HCT116 (cell line): Measurements from ENCODE around the gene FCMR. TPM values are rescaled to one million over a fixed set of nuclear protein-coding genes. Genes with fewer than 3 reads are reported as not detected.

Experiments used
- ATAC-seq: fragments of 200-7000 bp; cut with Tn5 transposase; 2 replicates; pipeline ENCODE4 v1.9.1; 2020; ENCODE audit warnings: mild to moderate bottlenecking, moderate library complexity
- BruUV-seq: library from RNA; stranded (reverse); fragments of 400-500 nt; replicated peaks from 2 replicates; lab custom pipeline; 2021; lab: Mats Ljungman, UMichigan
- CTCF ChIA-PET: fragments of 300-600 bp; sonication (Branson Sonifier 250); formaldehyde crosslinking; loops from one replicate; lab custom pipeline; 2021; ENCODE audit warnings: antibody characterized with exemption; lab: Charles Lee
- POLR2A ChIA-PET: fragments of 300-600, 350-600 bp; sonication (Branson Sonifier 250); formaldehyde crosslinking; loops from one replicate; lab custom pipeline; 2021; ENCODE audit warnings: antibody characterized with exemption; lab: Charles Lee
- RAD21 ChIA-PET, 2 experiments: fragments of 300-600 bp; sonication (Branson Sonifier 250); formaldehyde crosslinking; loops; one replicate each; lab custom pipeline; 2023; ENCODE audit warnings: low total read pairs in 2 of 2; ENCODE audit not compliant: uncharacterized antibody in 2 of 2, unreplicated experiment in 2 of 2, low non-redundant PET in 1 of 2; lab: Charles Lee
- DNase-seq: peaks from one replicate; pipeline ENCODE4 v3.0.0-alpha.2; 2010; ENCODE audit warnings: low read depth, low spot score
- H2AFZ ChIP-seq: fragments of 200-600 bp; shearing (Covaris generic), sonication (generic); 2 replicates; pipeline ENCODE4 v1.6.1; 2017; ENCODE audit warnings: low read depth, mixed run types, mixed read lengths, antibody characterized with exemption, low read length; ENCODE audit not compliant: poor library complexity, severe bottlenecking
- H3K27ac ChIP-seq: 2 replicates; pipeline ENCODE4 v1.5.1; 2012; ENCODE audit warnings: low read depth, low read length
- H3K27me3 ChIP-seq: fragments of 200-600 bp; sonication (generic); 2 replicates; pipeline ENCODE4 v1.6.1; 2016; ENCODE audit warnings: mixed run types, low read length, mixed read lengths; ENCODE audit not compliant: insufficient read depth
- H3K36me3 ChIP-seq, 2 experiments: fragments of 200-500 bp in 1 of 2; fragments of 200-600 bp in 1 of 2; sonication (Bioruptor generic) in 1 of 2; sonication (generic) in 1 of 2; 2 replicates each; pipeline versions ENCODE4 v1.5.1 to v1.6.1; 2014 to 2016; ENCODE audit warnings: low read length in 2 of 2, inconsistent platforms in 1 of 2, mixed read lengths in 1 of 2, mixed run types in 1 of 2; ENCODE audit not compliant: insufficient read depth in 2 of 2, control insufficient read depth in 1 of 2
- H3K4me1 ChIP-seq, 2 experiments: fragments of 200-600 bp in 1 of 2; sonication (generic) in 1 of 2; 2 replicates each; pipeline versions ENCODE4 v1.5.1 to v1.6.1; 2012 to 2017; ENCODE audit warnings: low read length in 2 of 2, inconsistent platforms in 1 of 2, mild to moderate bottlenecking in 1 of 2, mixed read lengths in 1 of 2, mixed run types in 1 of 2, moderate library complexity in 1 of 2; ENCODE audit not compliant: insufficient read depth in 2 of 2, control insufficient read depth in 1 of 2
- H3K4me2 ChIP-seq: fragments of 200-600 bp; sonication (generic); 2 replicates; pipeline ENCODE4 v1.6.1; 2017; ENCODE audit warnings: mixed run types, low read length, mixed read lengths
- H3K4me3 ChIP-seq, 2 experiments: fragments of 200-600 bp in 1 of 2; sonication (generic) in 1 of 2; replicated peaks in 1 of 2; 2 replicates each; pipeline ENCODE4 v1.5.1; 2011 to 2016; ENCODE audit warnings: low read length in 2 of 2, control low read depth in 1 of 2, low read depth in 1 of 2, mild to moderate bottlenecking in 1 of 2, mixed read lengths in 1 of 2, mixed run types in 1 of 2
- H3K79me2 ChIP-seq: fragments of 200-600 bp; sonication (generic); 2 replicates; pipeline ENCODE4 v1.6.1; 2017; ENCODE audit warnings: mild to moderate bottlenecking, mixed run types, low read length, moderate library complexity, mixed read lengths; ENCODE audit not compliant: insufficient read depth
- H3K9ac ChIP-seq: fragments of 200-600 bp; sonication (generic); 2 replicates; pipeline ENCODE4 v1.6.1; 2016; ENCODE audit warnings: low read length, mixed read lengths
- H3K9me2 ChIP-seq: fragments of 200-600 bp; sonication (generic), shearing (Covaris generic); 2 replicates; pipeline ENCODE4 v1.6.1; 2017; ENCODE audit warnings: mixed run types, mild to moderate bottlenecking, moderate library complexity; ENCODE audit not compliant: insufficient read depth
- H3K9me3 ChIP-seq, 2 experiments: fragments of 200-500 bp in 1 of 2; fragments of 200-600 bp in 1 of 2; sonication (Bioruptor generic) in 1 of 2; sonication (generic) in 1 of 2; 2 replicates each; pipeline ENCODE4 v1.6.1; 2014 to 2017; ENCODE audit warnings: low read length in 2 of 2, mixed read lengths in 2 of 2, inconsistent platforms in 1 of 2, low read depth in 1 of 2, mild to moderate bottlenecking in 1 of 2, mixed run types in 1 of 2, moderate library complexity in 1 of 2; ENCODE audit not compliant: control insufficient read depth in 1 of 2, insufficient read depth in 1 of 2
- H4K20me1 ChIP-seq: fragments of 200-600 bp; sonication (generic), shearing (Covaris generic); 2 replicates; pipeline ENCODE4 v1.6.1; 2017; ENCODE audit warnings: mixed run types, mild to moderate bottlenecking, moderate library complexity; ENCODE audit not compliant: insufficient read depth
- CBX3 ChIP-seq: IDR thresholded peaks from 2 replicates; pipeline ENCODE4 v1.6.1; 2012; ENCODE audit warnings: low read depth
- EGR1 ChIP-seq: IDR thresholded peaks from 2 replicates; pipeline ENCODE4 v1.6.1; 2012; ENCODE audit warnings: low read depth
- JUND ChIP-seq: IDR thresholded peaks from 2 replicates; pipeline ENCODE4 v1.6.1; 2012
- POLR2A ChIP-seq: IDR thresholded peaks from 2 replicates; pipeline ENCODE4 v1.7.0; 2011; ENCODE audit warnings: borderline replicate concordance; ENCODE audit not compliant: insufficient read depth, insufficient read length; ENCODE audit errors: extremely low read depth
- POLR2AphosphoS5 ChIP-seq: IDR thresholded peaks from 2 replicates; pipeline ENCODE4 v1.6.1; 2011; ENCODE audit warnings: mild to moderate bottlenecking, low read depth, low read length, moderate library complexity
- RAD21 ChIP-seq: IDR thresholded peaks from 2 replicates; pipeline ENCODE4 v1.6.1; 2012; ENCODE audit warnings: low read depth, mild to moderate bottlenecking
- SIN3A ChIP-seq: IDR thresholded peaks from 2 replicates; pipeline ENCODE4 v1.6.1; 2012; ENCODE audit warnings: low read depth
- SRF ChIP-seq: IDR thresholded peaks from 2 replicates; pipeline ENCODE4 v1.6.1; 2012; ENCODE audit warnings: low read depth
- TCF7L2 ChIP-seq: IDR thresholded peaks from 2 replicates; pipeline ENCODE4 v1.7.0; 2011; ENCODE audit warnings: borderline replicate concordance, inconsistent platforms; ENCODE audit not compliant: insufficient read depth, insufficient read length; ENCODE audit errors: extremely low read depth
- ZNF274 ChIP-seq: fragments of 200-500 bp; sonication (Bioruptor generic); IDR thresholded peaks from 2 replicates; pipeline ENCODE4 v1.6.1; 2014; ENCODE audit warnings: mild to moderate bottlenecking, low read depth, low read length, inconsistent platforms
- intact Hi-C: fragments of 100-400 bp; cut with micrococcal nuclease; formaldehyde crosslinking; loops from 2 replicates; pipeline ENCODE4 v1.10.0; 2022
- total RNA-seq: library from RNA; stranded (reverse); gene quantifications from one replicate; pipeline ENCODE4 v1.2.1, GENCODE V29; 2021; ENCODE audit not compliant: unreplicated experiment
- TF ChIP-seq, protein P1 (sequence below): IDR thresholded peaks from 2 replicates; pipeline ENCODE4 v1.6.1; 2012
- TF ChIP-seq, protein P2 (sequence below): IDR thresholded peaks from 2 replicates; pipeline ENCODE4 v1.6.1; 2012
- TF ChIP-seq, protein P3 (sequence below), 3 experiments: fragments of 200-600 bp in 1 of 3; sonication (generic) in 1 of 3; IDR thresholded peaks in 2 of 3; conservative IDR thresholded peaks in 1 of 3; 2 replicates each; pipeline ENCODE4 v1.5.1; 2012 to 2017; ENCODE audit warnings: low read depth in 2 of 3, low read length in 2 of 3, antibody characterized with exemption in 1 of 3, borderline replicate concordance in 1 of 3, control low read depth in 1 of 3, mild to moderate bottlenecking in 1 of 3, mixed read lengths in 1 of 3, mixed run types in 1 of 3, moderate library complexity in 1 of 3; ENCODE audit not compliant: insufficient read depth in 1 of 3

The FCMR gene
- total RNA-seq, 1 experiment from 2014 or later = 0.61 TPM

DNA sequence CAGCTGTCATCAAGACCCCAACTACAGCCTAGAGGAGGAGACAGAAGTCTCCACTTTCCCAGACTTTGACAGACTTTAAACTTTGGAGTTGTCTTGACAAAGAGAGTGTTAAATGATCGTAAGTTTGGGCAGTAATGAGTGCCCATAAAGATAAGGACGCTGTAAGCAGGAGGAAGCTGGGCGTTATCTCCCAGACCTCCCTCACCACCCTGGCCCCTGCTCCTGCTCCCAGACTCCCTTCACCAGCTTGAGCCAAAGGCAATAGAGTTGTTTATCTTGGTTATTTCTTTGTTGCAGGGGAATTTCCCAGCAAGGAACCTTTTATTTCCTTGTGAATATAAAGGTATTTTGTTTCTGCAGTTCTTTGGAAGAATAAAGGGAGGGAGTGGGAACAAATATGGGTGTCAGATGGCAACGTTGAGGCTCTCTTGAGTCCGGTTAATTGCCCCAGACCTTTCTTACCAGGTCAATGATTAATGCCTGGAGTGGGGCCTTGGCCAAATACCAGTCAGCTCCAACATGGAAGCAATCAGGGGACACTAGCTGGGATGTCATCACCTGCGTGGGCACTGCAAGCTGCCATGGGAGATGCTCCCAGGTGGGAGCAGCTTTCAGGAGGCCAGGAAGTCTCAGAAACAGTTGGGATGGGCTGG lies 20.2 kb upstream of the FCMR start:
- Histone ChIP-seq H3K4me2 (no peak overlapping the region), H4K20me1 (no peaks in the 10 kb centered on the region), H3K79me2 (no peaks in the 10 kb centered on the region), H3K27me3 (peaks cover 11% of the 10 kb centered on the region; the same call in 1 of the 2 replicates), H3K9ac (no peak overlapping the region), H3K4me3 (no peak overlapping the region), H3K27ac (no peak overlapping the region), H3K36me3 (no peaks in the 10 kb centered on the region), H3K9me3 (no peaks in the 10 kb centered on the region), H2AFZ (no peak overlapping the region), H3K9me2 (no peaks in the 10 kb centered on the region), H3K4me1 (no peaks in the 10 kb centered on the region)
- no peak for TF ChIP-seq JUND
- TF ChIP-seq, protein P1, sequence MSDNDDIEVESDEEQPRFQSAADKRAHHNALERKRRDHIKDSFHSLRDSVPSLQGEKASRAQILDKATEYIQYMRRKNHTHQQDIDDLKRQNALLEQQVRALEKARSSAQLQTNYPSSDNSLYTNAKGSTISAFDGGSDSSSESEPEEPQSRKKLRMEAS = no peak
- TF ChIP-seq, protein P2, sequence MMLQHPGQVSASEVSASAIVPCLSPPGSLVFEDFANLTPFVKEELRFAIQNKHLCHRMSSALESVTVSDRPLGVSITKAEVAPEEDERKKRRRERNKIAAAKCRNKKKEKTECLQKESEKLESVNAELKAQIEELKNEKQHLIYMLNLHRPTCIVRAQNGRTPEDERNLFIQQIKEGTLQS = no peak
- no peak for TF ChIP-seq RAD21
- TF ChIP-seq EGR1 = no peak
- TF ChIP-seq SIN3A = no peak
- no peak for TF ChIP-seq TCF7L2
- no peak for TF ChIP-seq POLR2A
- TF ChIP-seq, protein P3, sequence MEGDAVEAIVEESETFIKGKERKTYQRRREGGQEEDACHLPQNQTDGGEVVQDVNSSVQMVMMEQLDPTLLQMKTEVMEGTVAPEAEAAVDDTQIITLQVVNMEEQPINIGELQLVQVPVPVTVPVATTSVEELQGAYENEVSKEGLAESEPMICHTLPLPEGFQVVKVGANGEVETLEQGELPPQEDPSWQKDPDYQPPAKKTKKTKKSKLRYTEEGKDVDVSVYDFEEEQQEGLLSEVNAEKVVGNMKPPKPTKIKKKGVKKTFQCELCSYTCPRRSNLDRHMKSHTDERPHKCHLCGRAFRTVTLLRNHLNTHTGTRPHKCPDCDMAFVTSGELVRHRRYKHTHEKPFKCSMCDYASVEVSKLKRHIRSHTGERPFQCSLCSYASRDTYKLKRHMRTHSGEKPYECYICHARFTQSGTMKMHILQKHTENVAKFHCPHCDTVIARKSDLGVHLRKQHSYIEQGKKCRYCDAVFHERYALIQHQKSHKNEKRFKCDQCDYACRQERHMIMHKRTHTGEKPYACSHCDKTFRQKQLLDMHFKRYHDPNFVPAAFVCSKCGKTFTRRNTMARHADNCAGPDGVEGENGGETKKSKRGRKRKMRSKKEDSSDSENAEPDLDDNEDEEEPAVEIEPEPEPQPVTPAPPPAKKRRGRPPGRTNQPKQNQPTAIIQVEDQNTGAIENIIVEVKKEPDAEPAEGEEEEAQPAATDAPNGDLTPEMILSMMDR (IDR thresholded peaks at IDR 0.05 in 2 of 3, conservative IDR thresholded peaks at IDR 0.05 in 1 of 3; ENCODE audit: borderline replicate concordance in 1 of 3, insufficient read depth in 1 of 3, low read depth in 2 of 3, low read length in 2 of 3) = no peak
- no peak for TF ChIP-seq CBX3
- TF ChIP-seq SRF = no peak
- TF ChIP-seq ZNF274 = no peak
- TF ChIP-seq POLR2AphosphoS5 = no peak
- RAD21 ChIA-PET = no interaction called here
- BruUV-seq = no TSS peak
- CTCF ChIA-PET = interaction anchor here (0.9 to 2.1 kb wide), 3 partner anchors 9 to 40 kb away, joined by 3 to 6 read pairs (median 5); no protein-coding TSS in a partner anchor
- intact Hi-C loops = no loop called here
- DNase-seq = no peak
- ATAC-seq = no peak
- POLR2A ChIA-PET = no interaction called here
